Thyroid gland (tissue), 4 donors: ENCODE measurements around the gene CGA. TPM values are rescaled to one million over a fixed set of nuclear protein-coding genes. Genes with fewer than 3 reads are reported as not detected.

Source experiments
- DNase-seq, 2 donors: peaks; one replicate each; pipeline ENCODE4 v3.0.0-alpha.2; 2019
- H3K27ac ChIP-seq, 3 donors: fragments of 200-600 bp; sonication (generic); 1 replicate in 2 of 3; 2 replicates in 1 of 3; pipeline ENCODE4 v1.5.1; 2016 to 2019; ENCODE audit warnings: mild to moderate bottlenecking in 1 of 3, moderate library complexity in 1 of 3
- H3K27me3 ChIP-seq: fragments of 200-600 bp; sonication (generic); one replicate; pipeline ENCODE4 v1.5.1; 2019
- H3K36me3 ChIP-seq, 2 donors: fragments of 200-600 bp; sonication (generic); one replicate each; pipeline ENCODE4 v1.5.1; 2016 to 2019
- H3K4me1 ChIP-seq, 2 donors: fragments of 200-600 bp; sonication (generic); one replicate each; pipeline ENCODE4 v1.5.1; 2017 to 2019
- H3K4me3 ChIP-seq, 3 donors: fragments of 200-600 bp; sonication (generic); replicated peaks in 1 of 3; 1 replicate in 2 of 3; 2 replicates in 1 of 3; pipeline ENCODE4 v1.5.1; 2016; ENCODE audit warnings: mild to moderate bottlenecking in 1 of 3
- H3K9me3 ChIP-seq: fragments of 200-600 bp; sonication (generic); one replicate; pipeline ENCODE4 v1.5.1; 2017
- CTCF ChIP-seq, 6 experiments: fragments of 200-600 bp in 3 of 6; fragments of 450-650 bp in 3 of 6; sonication (generic) in 3 of 6; IDR thresholded peaks; one replicate each; pipeline ENCODE4 v1.5.1; 2016 to 2019; ENCODE audit warnings: antibody characterized with exemption in 6 of 6, mild to moderate bottlenecking in 2 of 6, inconsistent platforms in 1 of 6, moderate library complexity in 1 of 6
- POLR2A ChIP-seq, 2 donors: fragments of 450-650 bp; IDR thresholded peaks; one replicate each; pipeline ENCODE4 v1.6.1; 2017; ENCODE audit warnings: antibody characterized with exemption in 2 of 2, mild to moderate bottlenecking in 2 of 2, moderate library complexity in 1 of 2
- WGBS, 2 donors: methylation state at CpG; one replicate each; pipeline ENCODE4 v1.1.5; 2017; 5-methylcytosine and 5-hydroxymethylcytosine counted together
- intact Hi-C: fragments of 100-400 bp; cut with DNase I; formaldehyde crosslinking; loops from one replicate; pipeline ENCODE4 v1.15.1; 2023
- total RNA-seq, 4 donors: library from RNA; depleted of rRNA; stranded (reverse); fragments of >200 nt; gene quantifications; one replicate each; pipeline ENCODE4 v1.2.3, GENCODE V29; 2016

CGA gene
- total RNA-seq, 4 donors from 2014 or later: not detected

GRCh38 chr6:87078983-87079616, 15.8 kb downstream of the CGA start:
- peak; percentile 76 to 79 for DNase-seq
- TF ChIP-seq POLR2A (IDR thresholded peaks at IDR 0.05): no peak
- peak in 5 of 6 experiments; percentile 45 to 96 (median 74) for TF ChIP-seq CTCF (IDR thresholded peaks at IDR 0.05)
- H3K27ac ChIP-seq: no peak overlapping the region
- intact Hi-C loops: no loop called here
- no peaks in the 10 kb centered on the region for H3K36me3 ChIP-seq
- H3K4me1 ChIP-seq: no peaks in the 10 kb centered on the region
- no peak overlapping the region for H3K4me3 ChIP-seq
- H3K27me3 ChIP-seq: no peaks in the 10 kb centered on the region
- WGBS, 2 donors: 27 to 33% methylated on average over 8 of the region's 8 CpGs
- no peaks in the 10 kb centered on the region for H3K9me3 ChIP-seq

- no peak overlapping the region for H3K4me3 ChIP-seq
- no peaks in the 10 kb centered on the region for H3K27me3 ChIP-seq
- H3K27ac ChIP-seq: no peak overlapping the region
- WGBS, 2 donors: 63 to 71% methylated on average over 2 of the region's 2 CpGs
- intact Hi-C loops: no loop called here
- DNase-seq: no peak
- H3K9me3 ChIP-seq: no peaks in the 10 kb centered on the region
- H3K4me1 ChIP-seq: no peaks in the 10 kb centered on the region
- no peak for TF ChIP-seq CTCF (IDR thresholded peaks at IDR 0.05)
- no peak for TF ChIP-seq POLR2A (IDR thresholded peaks at IDR 0.05)
- no peaks in the 10 kb centered on the region for H3K36me3 ChIP-seq
Measured at GRCh38 chr6:87075168-87075567, 19.7 kb downstream of the CGA start.

GRCh38 chr6:87074101-87074621, 20.7 kb downstream of the CGA start:
- Histone ChIP-seq H3K36me3 (no peaks in the 10 kb centered on the region), H3K4me3 (no peak overlapping the region), H3K9me3 (no peaks in the 10 kb centered on the region), H3K4me1 (no peaks in the 10 kb centered on the region), H3K27me3 (no peaks in the 10 kb centered on the region), H3K27ac (no peak overlapping the region)
- intact Hi-C loops: no loop called here
- no peak for TF ChIP-seq POLR2A (IDR thresholded peaks at IDR 0.05)
- DNase-seq: no peak
- 95 to 98% methylated on average over 4 of the region's 4 CpGs for WGBS, 2 donors

GRCh38 chr6:87071683-87072082, 23.2 kb downstream of the CGA start:
- DNase-seq: no peak
- Histone ChIP-seq H3K27ac (no peak overlapping the region), H3K36me3 (no peaks in the 10 kb centered on the region), H3K4me3 (no peak overlapping the region), H3K9me3 (no peaks in the 10 kb centered on the region), H3K4me1 (no peaks in the 10 kb centered on the region), H3K27me3 (no peaks in the 10 kb centered on the region)
- intact Hi-C loops: no loop called here
- no peak for TF ChIP-seq CTCF (IDR thresholded peaks at IDR 0.05)
- no peak for TF ChIP-seq POLR2A (IDR thresholded peaks at IDR 0.05)
- WGBS, 2 donors: 73 to 78% methylated on average over 2 to 3 of the region's 3 CpGs

- Histone ChIP-seq H3K4me1 (no peaks in the 10 kb centered on the region), H3K27me3 (no peaks in the 10 kb centered on the region), H3K9me3 (no peaks in the 10 kb centered on the region), H3K27ac (no peak overlapping the region), H3K4me3 (no peak overlapping the region), H3K36me3 (no peaks in the 10 kb centered on the region)
- 58 to 63% methylated on average over 2 of the region's 2 CpGs for WGBS, 2 donors
- DNase-seq: no peak
- TF ChIP-seq CTCF (IDR thresholded peaks at IDR 0.05): no peak
- no peak for TF ChIP-seq POLR2A (IDR thresholded peaks at IDR 0.05)
- intact Hi-C loops: no loop called here
Measured at GRCh38 chr6:87070741-87071140, 24.2 kb downstream of the CGA start.
